Stimulated activated CD4-positive, alpha-beta T cell treated with anti-CD3 and anti-CD28 coated beads, Interleukin-4, amount 100 ng/mL, for 1 hour (primary cell): ENCODE data around the gene C19orf33.

Source experiments
- DNase-seq: peaks from one replicate; pipeline ENCODE4 v3.0.0-alpha.2; 2020

C19orf33 gene

GRCh38 chr19:38346837-38347236 lies 42.8 kb downstream of the C19orf33 start:
- DNase-seq: no peak

GRCh38 chr19:38350883-38351282 lies 46.8 kb downstream of the C19orf33 start:
- DNase-seq: no peak

GRCh38 chr19:38351865-38352395 lies 47.9 kb downstream of the C19orf33 start:
- DNase-seq: no peak

- no peak for DNase-seq
These were observed 48.6 kb downstream of the C19orf33 start for GRCh38 chr19:38352611-38353010.
